Measurements from ENCODE around the gene XPO5. TPM values are rescaled to one million over a fixed set of nuclear protein-coding genes. Genes with fewer than 3 reads are reported as not detected.
A peak's percentile ranks its signal among the peaks of the same experiment; 100 is the strongest.

The XPO5 gene
- total RNA-seq, 1 donor from 2014 or later, result 53.0 TPM

DNA sequence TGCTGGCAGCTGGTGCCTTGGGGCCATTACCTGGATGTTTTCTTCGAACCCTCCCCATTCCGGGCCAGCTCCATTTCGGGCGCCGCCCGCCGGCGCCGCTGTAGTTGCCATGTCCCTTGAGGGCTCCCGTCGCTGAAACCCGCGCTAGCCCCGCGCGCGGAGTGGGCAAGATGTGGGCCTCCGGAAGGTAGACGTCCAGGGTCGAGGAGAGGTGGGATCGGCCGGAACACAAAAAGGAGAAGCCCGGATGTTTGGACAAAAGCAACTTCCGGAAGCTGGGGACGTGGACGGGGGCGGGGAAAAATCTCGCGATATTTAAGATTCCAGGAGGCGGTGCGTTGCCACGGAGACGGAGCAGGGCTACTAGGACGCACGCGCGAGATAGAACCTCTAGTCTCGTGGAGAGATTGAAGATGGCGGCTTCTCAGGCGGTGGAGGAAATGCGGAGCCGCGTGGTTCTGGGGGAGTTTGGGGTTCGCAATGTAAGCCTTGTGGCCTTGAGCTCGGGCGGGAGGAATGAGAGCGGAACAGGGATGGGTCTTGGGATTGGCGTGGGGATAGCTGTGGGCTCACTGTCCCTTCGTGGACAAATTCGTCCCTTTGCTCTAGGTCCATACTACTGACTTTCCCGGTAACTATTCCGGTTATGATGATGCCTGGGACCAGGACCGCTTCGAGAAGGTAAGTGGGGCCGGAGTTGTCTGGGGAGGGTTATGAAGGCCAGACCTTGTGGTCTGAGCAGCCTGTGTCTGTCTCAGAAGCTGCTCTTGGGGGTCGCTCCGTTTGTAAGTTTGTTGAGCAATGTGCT is 58.9 kb downstream of the XPO5 start, which contains the start of the genes POLR1C and YIPF3:
POLR1C (plus strand) TSS at position 393 of the 808 bp plus-strand sequence; CDS start at position 414, 21 bp downstream.
YIPF3 (minus strand) TSS at position 230 of the 808 bp plus-strand sequence; CDS start at position 111, 119 bp downstream.
- Mint-ChIP-seq H3K27ac (ENCODE audit: unreplicated experiment) (no peak within 1 kb of the TSS), H3K4me3 (ENCODE audit: unreplicated experiment) (no peak within 1 kb of the TSS), H3K4me1 (ENCODE audit: low read depth, unreplicated experiment) (peaks cover 13% of the 10 kb centered on the region), H3K9me3 (ENCODE audit: unreplicated experiment) (no peaks in the 10 kb centered on the region), H3K36me3 (ENCODE audit: low read depth, unreplicated experiment) (peaks cover 6% of the 10 kb centered on the region), H3K27me3 (ENCODE audit: low read depth, unreplicated experiment) (no peaks in the 10 kb centered on the region)
- H3K4me1 ChIP-seq (ENCODE audit: insufficient read depth, low read length), result peaks cover 17% of the 10 kb centered on the region
- peaks cover 72% of the 10 kb centered on the region for H4K20me1 ChIP-seq (ENCODE audit: insufficient read depth, low read length)
- H3K27ac ChIP-seq (ENCODE audit: low read depth, low read length), result peak within 1 kb of the TSS; percentile 82
- peak within 1 kb of the TSS; percentile 88 for H2AFZ ChIP-seq (ENCODE audit: low read depth, low read length)
- DNase-seq (ENCODE audit: low read depth) (peak; percentile 88), FAIRE-seq (peak; percentile 45)
- H3K36me3 ChIP-seq (ENCODE audit: insufficient read depth, low read length), result peaks cover 51% of the 10 kb centered on the region
- no peaks in the 10 kb centered on the region for H3K27me3 ChIP-seq (ENCODE audit: insufficient read depth, low read length)
- H3K79me2 ChIP-seq (ENCODE audit: insufficient read depth, low read length), result peaks cover 66% of the 10 kb centered on the region
- no peaks in the 10 kb centered on the region for H3K9me3 ChIP-seq (ENCODE audit: insufficient read depth, low read depth, low read length)
- peak within 1 kb of the TSS; percentile 97 for H3K9ac ChIP-seq (ENCODE audit: low read length)
- no peak for TF ChIP-seq EZH2 (IDR thresholded peaks at IDR 0.05; ENCODE audit: insufficient read depth, low read length)
- no peak for TF ChIP-seq CTCF (IDR thresholded peaks at IDR 0.05; ENCODE audit: insufficient read depth, low read depth, low read length)
- peak within 1 kb of the TSS; percentile 99 for H3K4me3 ChIP-seq (ENCODE audit: insufficient read depth, low read depth, low read length)
- peak within 1 kb of the TSS; percentile 87 for H3K4me2 ChIP-seq (ENCODE audit: low read length)

DNA sequence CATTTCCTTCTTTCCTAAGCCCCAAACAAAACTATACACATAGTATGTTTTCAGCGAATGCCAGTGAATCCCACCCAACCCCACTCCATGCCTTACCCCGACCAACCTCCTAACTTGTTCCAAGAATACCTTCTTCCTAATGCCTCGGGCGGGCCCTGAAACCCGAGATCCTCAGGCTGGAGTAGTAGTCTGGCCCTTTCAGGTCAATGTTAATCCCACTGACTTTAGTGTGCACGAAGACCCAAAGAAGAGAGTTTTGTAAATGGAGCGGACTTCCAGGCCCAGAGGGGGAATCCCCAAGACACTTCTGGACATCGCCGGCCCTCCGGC is 59.5 kb downstream of the XPO5 start:
- Mint-ChIP-seq H3K27ac (ENCODE audit: unreplicated experiment) (no peak overlapping the region), H3K4me1 (ENCODE audit: low read depth, unreplicated experiment) (peaks cover 13% of the 10 kb centered on the region), H3K36me3 (ENCODE audit: low read depth, unreplicated experiment) (peaks cover 9% of the 10 kb centered on the region), H3K4me3 (ENCODE audit: unreplicated experiment) (no peak overlapping the region), H3K9me3 (ENCODE audit: unreplicated experiment) (no peaks in the 10 kb centered on the region), H3K27me3 (ENCODE audit: low read depth, unreplicated experiment) (no peaks in the 10 kb centered on the region)
- peak overlapping the region; percentile 97 for H3K9ac ChIP-seq (ENCODE audit: low read length)
- DNase-seq (ENCODE audit: low read depth) (peak; percentile 13), FAIRE-seq (no peak)
- H2AFZ ChIP-seq (ENCODE audit: low read depth, low read length), result peak overlapping the region; percentile 42
- peaks cover 47% of the 10 kb centered on the region for H3K36me3 ChIP-seq (ENCODE audit: insufficient read depth, low read length)
- H3K4me2 ChIP-seq (ENCODE audit: low read length), result peak overlapping the region; percentile 87
- peaks cover 17% of the 10 kb centered on the region for H3K4me1 ChIP-seq (ENCODE audit: insufficient read depth, low read length)
- H4K20me1 ChIP-seq (ENCODE audit: insufficient read depth, low read length), result peaks cover 74% of the 10 kb centered on the region
- H3K9me3 ChIP-seq (ENCODE audit: insufficient read depth, low read depth, low read length), result no peaks in the 10 kb centered on the region
- TF ChIP-seq EZH2 (IDR thresholded peaks at IDR 0.05; ENCODE audit: insufficient read depth, low read length), result no peak
- no peak for TF ChIP-seq CTCF (IDR thresholded peaks at IDR 0.05; ENCODE audit: insufficient read depth, low read depth, low read length)
- H3K4me3 ChIP-seq (ENCODE audit: insufficient read depth, low read depth, low read length), result peak overlapping the region; percentile 99
- H3K79me2 ChIP-seq (ENCODE audit: insufficient read depth, low read length), result peaks cover 66% of the 10 kb centered on the region
- H3K27me3 ChIP-seq (ENCODE audit: insufficient read depth, low read length), result no peaks in the 10 kb centered on the region
- peak overlapping the region; percentile 82 for H3K27ac ChIP-seq (ENCODE audit: low read depth, low read length)

DNA sequence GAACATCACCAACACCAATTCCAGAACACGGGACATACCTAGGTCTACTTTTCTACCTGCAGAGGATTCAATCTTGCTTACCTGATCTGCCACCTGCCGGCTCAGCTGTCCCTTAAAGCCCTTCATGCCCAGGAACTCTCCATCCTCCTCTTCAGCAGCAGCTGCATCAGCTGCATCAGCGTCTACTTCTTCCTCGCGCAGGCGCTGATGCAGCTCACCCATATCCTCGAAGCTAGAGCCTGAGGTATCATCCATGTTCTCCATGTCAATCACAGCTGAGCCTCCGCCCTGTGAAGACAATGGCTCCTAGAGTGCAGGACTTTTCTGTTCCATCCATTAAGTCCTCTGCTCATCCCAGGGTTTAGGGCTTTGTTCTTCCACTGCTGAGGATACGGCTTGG is 60.0 kb downstream of the XPO5 start:
- Histone ChIP-seq H3K79me2 (ENCODE audit: insufficient read depth, low read length) (peaks cover 66% of the 10 kb centered on the region), H3K4me3 (ENCODE audit: insufficient read depth, low read depth, low read length) (peak overlapping the region; percentile 99), H4K20me1 (ENCODE audit: insufficient read depth, low read length) (peaks cover 72% of the 10 kb centered on the region), H3K27me3 (ENCODE audit: insufficient read depth, low read length) (no peaks in the 10 kb centered on the region), H3K27ac (ENCODE audit: low read depth, low read length) (peak overlapping the region; percentile 82), H3K36me3 (ENCODE audit: insufficient read depth, low read length) (peaks cover 41% of the 10 kb centered on the region), H3K4me2 (ENCODE audit: low read length) (peak overlapping the region; percentile 87), H2AFZ (ENCODE audit: low read depth, low read length) (no peak overlapping the region), H3K9me3 (ENCODE audit: insufficient read depth, low read depth, low read length) (no peaks in the 10 kb centered on the region), H3K9ac (ENCODE audit: low read length) (peak overlapping the region; percentile 97), H3K4me1 (ENCODE audit: insufficient read depth, low read length) (peaks cover 18% of the 10 kb centered on the region)
- no peak for TF ChIP-seq CTCF (IDR thresholded peaks at IDR 0.05; ENCODE audit: insufficient read depth, low read depth, low read length)
- TF ChIP-seq EZH2 (IDR thresholded peaks at IDR 0.05; ENCODE audit: insufficient read depth, low read length), result no peak
- H3K4me3 Mint-ChIP-seq (ENCODE audit: unreplicated experiment), result no peak overlapping the region
- peaks cover 10% of the 10 kb centered on the region for H3K36me3 Mint-ChIP-seq (ENCODE audit: low read depth, unreplicated experiment)
- peaks cover 13% of the 10 kb centered on the region for H3K4me1 Mint-ChIP-seq (ENCODE audit: low read depth, unreplicated experiment)
- FAIRE-seq (no peak), DNase-seq (ENCODE audit: low read depth) (no peak)
- no peaks in the 10 kb centered on the region for H3K27me3 Mint-ChIP-seq (ENCODE audit: low read depth, unreplicated experiment)
- no peak overlapping the region for H3K27ac Mint-ChIP-seq (ENCODE audit: unreplicated experiment)
- H3K9me3 Mint-ChIP-seq (ENCODE audit: unreplicated experiment), result no peaks in the 10 kb centered on the region
